ENCODE data around the gene TMEM140. TPM values are rescaled to one million over a fixed set of nuclear protein-coding genes. Genes with fewer than 3 reads are reported as not detected.

The TMEM140 gene
- total and polyA plus RNA-seq, 9 of the 15 experiments (the other 6 are each of a cell fraction or from before 2014, with no cell fraction given): 0.03 to 0.82 (median 0.23) TPM

DNA sequence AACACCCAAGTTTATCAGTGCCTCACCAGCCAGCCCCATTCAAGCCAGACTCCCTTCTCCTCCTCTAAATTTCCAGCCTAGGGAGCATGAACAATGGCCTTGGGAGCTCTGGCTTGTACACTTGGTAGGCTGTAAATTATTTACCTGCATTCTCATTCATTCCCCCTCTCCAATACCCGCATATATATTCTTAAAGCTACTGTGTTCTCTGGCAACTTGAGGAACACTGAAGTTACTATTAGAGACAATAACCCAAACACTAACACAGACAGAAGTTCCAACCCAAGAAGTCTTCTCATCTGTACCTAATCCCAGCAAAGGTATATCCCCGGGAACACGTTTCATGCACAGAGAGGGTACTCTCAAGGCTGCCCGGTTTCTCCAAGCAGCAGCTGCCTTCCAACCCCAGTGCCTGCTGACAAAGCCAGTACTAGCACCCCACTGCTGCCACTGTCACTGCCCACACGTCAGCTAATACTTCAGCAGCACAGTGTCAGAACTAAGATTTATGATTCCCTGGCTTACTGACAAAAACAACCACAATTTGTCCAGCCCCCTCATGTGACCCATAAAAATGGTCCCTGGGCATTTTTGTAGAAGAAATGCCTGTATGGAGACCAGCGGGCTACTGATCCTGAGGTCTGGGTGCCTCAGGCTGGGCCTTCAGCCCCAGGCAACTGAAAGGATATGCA is 60.4 kb downstream of the TMEM140 start (continued):
- TF ChIP-seq XRCC5 (IDR thresholded peaks at IDR 0.05; ENCODE audit: low read depth, low read length) (peak; percentile 37; the same call in 1 of the 2 replicates), ATF1 (CRISPR knock-in tag; IDR thresholded peaks at IDR 0.05) (no peak), ATF1 (tag; IDR thresholded peaks at IDR 0.05) (peak; percentile 47), PBX2 (CRISPR knock-in tag; IDR thresholded peaks at IDR 0.05; ENCODE audit: low read depth) (0 out of 2 replicates have a peak, but pooled peaks have one; percentile 31), PBX2 (tag; conservative IDR thresholded peaks at IDR 0.05; ENCODE audit: low read depth) (peak; percentile 97), USF2 (CRISPR knock-in tag; IDR thresholded peaks at IDR 0.05) (peak; percentile 70), FUS (optimal IDR thresholded peaks at IDR 0.05; ENCODE audit: low read depth, low read length) (no peak), NFIC (IDR thresholded peaks at IDR 0.05) (peak; percentile 80), USF1 (CRISPR knock-in tag; IDR thresholded peaks at IDR 0.05) (peak; percentile 78), FIP1L1 (IDR thresholded peaks at IDR 0.05; ENCODE audit: low read depth, low read length, poor library complexity, severe bottlenecking) (no peak), E2F5 (CRISPR knock-in tag; IDR thresholded peaks at IDR 0.05) (0 out of 2 replicates have a peak, but pooled peaks have one; percentile 19), KDM5B (IDR thresholded peaks at IDR 0.05; ENCODE audit: insufficient replicate concordance, low read depth, low read length) (no peak), ZNF133 (CRISPR knock-in tag; IDR thresholded peaks at IDR 0.05) (0 out of 2 replicates have a peak, but pooled peaks have one; percentile 21)

Measured in K562 (cell line).